Measurements from ENCODE around the gene FAM131A. TPM values are rescaled to one million over a fixed set of nuclear protein-coding genes. Genes with fewer than 3 reads are reported as not detected.

Gene FAM131A
- total RNA-seq, 4 donors from 2014 or later, result 19.2 to 35.1 (median 22.5) TPM

DNA sequence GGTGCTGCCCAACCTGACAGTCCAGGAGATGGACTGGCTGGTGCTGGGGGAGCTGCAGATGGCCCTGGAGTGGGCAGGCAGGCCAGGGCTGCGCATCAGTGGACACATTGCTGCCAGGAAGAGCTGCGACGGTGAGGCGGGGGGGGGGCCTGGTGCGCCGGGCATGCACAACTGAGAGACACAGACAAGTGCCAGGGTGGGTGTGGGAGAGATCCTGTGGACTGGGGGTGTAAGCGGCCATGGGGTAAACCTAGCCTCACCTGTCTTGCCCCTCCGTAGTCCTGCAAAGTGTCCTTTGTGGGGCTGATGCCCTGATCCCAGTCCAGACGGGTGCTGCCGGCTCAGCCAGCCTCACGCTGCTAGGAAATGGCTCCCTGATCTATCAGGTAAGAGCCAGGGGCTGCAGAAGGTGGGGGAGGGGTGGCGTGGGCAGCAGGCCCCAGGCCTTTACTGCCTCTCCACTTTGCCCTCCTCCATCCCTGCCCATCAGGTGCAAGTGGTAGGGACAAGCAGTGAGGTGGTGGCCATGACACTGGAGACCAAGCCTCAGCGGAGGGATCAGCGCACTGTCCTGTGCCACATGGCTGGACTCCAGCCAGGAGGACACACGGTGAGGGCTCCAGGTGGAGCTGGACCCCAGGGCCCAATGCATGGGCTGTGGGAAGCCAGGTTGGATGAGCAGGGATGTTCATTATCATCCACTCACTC lies 45.8 kb downstream of the FAM131A start:
- no peak overlapping the region for H3K4me3 ChIP-seq (replicated peaks in 1 of 3)
- H3K27ac ChIP-seq, result no peak overlapping the region
- intact Hi-C loops (cut with DNase I), result no loop called here
- peaks cover 6% of the 10 kb centered on the region for H3K27me3 ChIP-seq
- 81 to 85% methylated on average over 12 to 13 of the region's 15 CpGs for WGBS, 2 donors
- TF ChIP-seq, protein P1, sequence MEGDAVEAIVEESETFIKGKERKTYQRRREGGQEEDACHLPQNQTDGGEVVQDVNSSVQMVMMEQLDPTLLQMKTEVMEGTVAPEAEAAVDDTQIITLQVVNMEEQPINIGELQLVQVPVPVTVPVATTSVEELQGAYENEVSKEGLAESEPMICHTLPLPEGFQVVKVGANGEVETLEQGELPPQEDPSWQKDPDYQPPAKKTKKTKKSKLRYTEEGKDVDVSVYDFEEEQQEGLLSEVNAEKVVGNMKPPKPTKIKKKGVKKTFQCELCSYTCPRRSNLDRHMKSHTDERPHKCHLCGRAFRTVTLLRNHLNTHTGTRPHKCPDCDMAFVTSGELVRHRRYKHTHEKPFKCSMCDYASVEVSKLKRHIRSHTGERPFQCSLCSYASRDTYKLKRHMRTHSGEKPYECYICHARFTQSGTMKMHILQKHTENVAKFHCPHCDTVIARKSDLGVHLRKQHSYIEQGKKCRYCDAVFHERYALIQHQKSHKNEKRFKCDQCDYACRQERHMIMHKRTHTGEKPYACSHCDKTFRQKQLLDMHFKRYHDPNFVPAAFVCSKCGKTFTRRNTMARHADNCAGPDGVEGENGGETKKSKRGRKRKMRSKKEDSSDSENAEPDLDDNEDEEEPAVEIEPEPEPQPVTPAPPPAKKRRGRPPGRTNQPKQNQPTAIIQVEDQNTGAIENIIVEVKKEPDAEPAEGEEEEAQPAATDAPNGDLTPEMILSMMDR (IDR thresholded peaks at IDR 0.05), result no peak
- no peak for TF ChIP-seq POLR2A (IDR thresholded peaks at IDR 0.05)
- no peaks in the 10 kb centered on the region for H3K36me3 ChIP-seq
- H3K4me1 ChIP-seq, result peaks cover 7 to 17% of the 10 kb centered on the region in 2 donors
- no peak for DNase-seq
- no peaks in the 10 kb centered on the region for H3K9me3 ChIP-seq

DNA sequence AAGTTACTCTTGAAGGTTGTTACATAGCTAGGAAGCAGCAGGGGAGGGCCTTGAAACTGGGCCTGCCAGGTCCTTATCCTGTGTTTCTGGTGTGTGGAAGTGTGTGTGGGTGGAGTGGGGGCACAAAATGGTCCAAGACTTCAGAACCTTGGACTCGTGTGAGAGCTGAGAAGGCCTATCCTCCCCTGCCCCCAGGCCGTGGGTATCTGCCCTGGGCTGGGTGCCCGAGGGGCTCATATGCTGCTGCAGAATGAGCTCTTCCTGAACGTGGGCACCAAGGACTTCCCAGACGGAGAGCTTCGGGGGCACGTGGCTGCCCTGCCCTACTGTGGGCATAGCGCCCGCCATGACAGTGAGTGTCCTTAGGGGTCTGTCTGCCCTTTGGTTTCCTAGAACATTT lies 46.9 kb downstream of the FAM131A start:
- TF ChIP-seq, protein P1 (IDR thresholded peaks at IDR 0.05), result no peak
- TF ChIP-seq POLR2A (IDR thresholded peaks at IDR 0.05), result no peak
- 87 to 88% methylated on average over 6 to 7 of the region's 9 CpGs for WGBS, 2 donors
- Histone ChIP-seq H3K4me1 (peaks cover 7 to 16% of the 10 kb centered on the region in 2 donors), H3K36me3 (no peaks in the 10 kb centered on the region), H3K27ac (no peak overlapping the region), H3K4me3 (replicated peaks in 1 of 3) (no peak overlapping the region), H3K27me3 (peaks cover 6% of the 10 kb centered on the region), H3K9me3 (no peaks in the 10 kb centered on the region)
- no peak for DNase-seq
- intact Hi-C loops (cut with DNase I), result no loop called here

DNA sequence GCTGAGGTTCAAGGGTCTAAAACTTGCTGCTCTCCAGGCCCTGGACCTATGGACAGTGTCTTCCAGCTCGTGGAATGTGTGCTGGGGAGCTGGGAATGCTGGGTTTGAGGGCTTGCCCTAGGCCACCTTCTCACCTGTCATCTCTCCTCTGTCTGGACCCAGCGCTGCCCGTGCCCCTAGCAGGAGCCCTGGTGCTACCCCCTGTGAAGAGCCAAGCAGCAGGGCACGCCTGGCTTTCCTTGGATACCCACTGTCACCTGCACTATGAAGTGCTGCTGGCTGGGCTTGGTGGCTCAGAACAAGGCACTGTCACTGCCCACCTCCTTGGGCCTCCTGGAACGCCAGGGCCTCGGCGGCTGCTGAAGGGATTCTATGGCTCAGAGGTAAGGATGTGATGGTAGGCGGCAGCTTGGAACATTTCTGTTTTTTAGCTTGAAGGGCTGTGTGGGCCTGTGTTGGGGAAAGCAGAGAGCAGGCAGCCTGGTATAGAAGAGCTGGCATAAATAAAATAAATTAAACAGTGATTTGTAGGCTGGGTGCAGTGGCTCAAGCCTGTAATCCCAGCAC lies 47.5 kb downstream of the FAM131A start:
- peaks cover 6% of the 10 kb centered on the region for H3K27me3 ChIP-seq
- WGBS, 2 donors, result 95 to 97% methylated on average over 8 of the region's 8 CpGs
- no peaks in the 10 kb centered on the region for H3K36me3 ChIP-seq
- H3K27ac ChIP-seq, result no peak overlapping the region
- H3K4me3 ChIP-seq (replicated peaks in 1 of 3), result no peak overlapping the region
- H3K4me1 ChIP-seq, result peaks cover 7 to 13% of the 10 kb centered on the region in 2 donors
- intact Hi-C loops (cut with DNase I), result no loop called here
- TF ChIP-seq POLR2A (IDR thresholded peaks at IDR 0.05), result no peak
- TF ChIP-seq, protein P1 (IDR thresholded peaks at IDR 0.05), result no peak
- H3K9me3 ChIP-seq, result no peaks in the 10 kb centered on the region
- no peak for DNase-seq

DNA sequence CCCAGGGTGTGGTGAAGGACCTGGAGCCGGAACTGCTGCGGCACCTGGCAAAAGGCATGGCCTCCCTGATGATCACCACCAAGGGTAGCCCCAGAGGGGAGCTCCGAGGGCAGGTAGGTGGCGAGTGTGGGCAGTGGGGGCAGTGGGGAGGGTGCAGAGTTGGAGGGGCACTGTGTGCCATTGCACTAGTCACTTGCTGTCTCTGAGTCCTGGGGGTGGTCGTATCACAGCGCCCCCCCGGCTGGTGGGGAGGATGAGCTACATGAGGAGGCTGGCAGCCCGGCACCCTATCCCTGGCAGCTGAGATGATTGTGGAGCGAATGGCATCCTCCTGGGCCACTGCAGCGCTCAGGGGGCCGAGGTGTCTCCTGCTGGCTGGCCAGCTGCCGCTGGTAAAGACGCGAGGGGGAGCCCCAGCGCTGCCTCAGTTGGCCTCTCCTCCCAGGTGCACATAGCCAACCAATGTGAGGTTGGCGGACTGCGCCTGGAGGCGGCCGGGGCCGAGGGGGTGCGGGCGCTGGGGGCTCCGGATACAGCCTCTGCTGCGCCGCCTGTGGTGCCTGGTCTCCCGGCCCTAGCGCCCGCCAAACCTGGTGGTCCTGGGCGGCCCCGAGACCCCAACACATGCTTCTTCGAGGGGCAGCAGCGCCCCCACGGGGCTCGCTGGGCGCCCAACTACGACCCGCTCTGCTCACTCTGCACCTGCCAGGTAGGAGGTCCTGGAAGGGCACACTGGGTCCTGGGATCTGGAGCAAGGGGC lies 48.8 kb downstream of the FAM131A start:
- 77 to 80% methylated on average over 6 to 12 of the region's 37 CpGs for WGBS, 2 donors
- Histone ChIP-seq H3K4me1 (peaks cover 3 to 5% of the 10 kb centered on the region in 2 donors), H3K27ac (no peak overlapping the region), H3K27me3 (no peaks in the 10 kb centered on the region), H3K4me3 (replicated peaks in 1 of 3) (no peak overlapping the region), H3K9me3 (no peaks in the 10 kb centered on the region), H3K36me3 (no peaks in the 10 kb centered on the region)
- TF ChIP-seq, protein P1 (IDR thresholded peaks at IDR 0.05), result no peak
- no peak for TF ChIP-seq POLR2A (IDR thresholded peaks at IDR 0.05)
- no peak for DNase-seq
- intact Hi-C loops (cut with DNase I), result no loop called here

All from thyroid gland (tissue), 4 donors.